Stimulated activated naive CD8-positive, alpha-beta T cell treated with anti-CD3 and anti-CD28 coated beads, Interleukin-15, amount 100 ng/mL, for 72 hours (primary cell): ENCODE data around the gene CNIH2.

ENCODE experiments used
- ATAC-seq: fragments of 150-1000 bp; cut with Tn5 transposase; 2 replicates; pipeline ENCODE4 v1.10.0; 2021; ENCODE audit warnings: mild to moderate bottlenecking, moderate library complexity
- DNase-seq, 2 donors: peaks; one replicate each; pipeline ENCODE4 v3.0.0; 2021 to 2022
- H3K27ac Mint-ChIP-seq, 2 donors: one replicate each; pipeline ENCODE4 v1.8.0; 2022; ENCODE audit warnings: mild to moderate bottlenecking in 2 of 2, mixed read lengths in 2 of 2, moderate library complexity in 2 of 2
- H3K27me3 Mint-ChIP-seq: one replicate; pipeline ENCODE4 v1.8.0; 2022; ENCODE audit warnings: mixed read lengths
- H3K4me1 Mint-ChIP-seq: one replicate; pipeline ENCODE4 v1.8.0; 2022; ENCODE audit warnings: mild to moderate bottlenecking, mixed read lengths
- H3K4me3 Mint-ChIP-seq, 2 donors: one replicate each; pipeline ENCODE4 v1.8.0; 2022; ENCODE audit warnings: mild to moderate bottlenecking in 2 of 2, mixed read lengths in 2 of 2, moderate library complexity in 1 of 2
- H3K9me3 Mint-ChIP-seq, 2 donors: one replicate each; pipeline ENCODE4 v1.8.0; 2022; ENCODE audit warnings: mixed read lengths in 2 of 2

Gene CNIH2

DNA sequence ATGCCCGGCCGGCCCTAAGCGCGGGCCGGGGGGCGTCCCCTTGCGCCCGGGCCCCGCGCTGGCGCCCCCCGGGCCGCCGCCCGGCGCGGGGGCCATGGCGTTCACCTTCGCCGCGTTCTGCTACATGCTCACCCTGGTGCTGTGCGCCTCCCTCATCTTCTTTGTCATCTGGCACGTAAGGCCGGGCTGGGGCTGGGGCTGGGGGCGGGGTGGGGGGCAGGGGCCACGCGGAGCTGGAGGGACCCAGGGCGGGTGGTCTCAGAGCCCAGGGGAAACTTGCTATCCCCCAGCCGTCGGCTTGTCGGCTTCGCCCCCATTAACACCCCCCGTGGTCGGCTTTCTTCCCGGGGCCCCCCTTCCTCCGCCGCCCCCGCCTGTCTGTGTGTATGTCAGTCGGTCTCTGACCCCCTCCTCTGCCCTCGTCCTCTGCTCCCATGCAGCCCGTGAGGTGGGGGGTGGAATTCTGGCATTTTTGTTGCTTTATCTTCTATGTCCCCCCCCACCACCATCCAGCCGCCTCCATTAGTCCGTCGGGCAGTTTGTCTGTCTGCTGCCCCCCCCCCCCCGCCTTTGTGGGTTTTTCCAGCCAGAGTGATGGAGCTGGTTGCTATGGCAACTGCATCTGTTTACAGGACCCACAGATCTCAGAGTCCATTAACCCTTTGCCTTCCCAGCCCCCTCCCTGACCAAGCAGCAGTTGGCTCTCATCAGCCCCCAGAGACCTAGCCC lies 552 bp downstream of the CNIH2 start:
- Mint-ChIP-seq H3K4me1 (peaks cover 49% of the 10 kb centered on the region), H3K27me3 (peaks cover 21% of the 10 kb centered on the region), H3K9me3 (no peaks in the 10 kb centered on the region), H3K4me3 (peak overlapping the region; percentile 74 to 78), H3K27ac (peak overlapping the region in 1 of 2 donors; percentile 13)
- no peak for DNase-seq
- peak; percentile 3 for ATAC-seq

DNA sequence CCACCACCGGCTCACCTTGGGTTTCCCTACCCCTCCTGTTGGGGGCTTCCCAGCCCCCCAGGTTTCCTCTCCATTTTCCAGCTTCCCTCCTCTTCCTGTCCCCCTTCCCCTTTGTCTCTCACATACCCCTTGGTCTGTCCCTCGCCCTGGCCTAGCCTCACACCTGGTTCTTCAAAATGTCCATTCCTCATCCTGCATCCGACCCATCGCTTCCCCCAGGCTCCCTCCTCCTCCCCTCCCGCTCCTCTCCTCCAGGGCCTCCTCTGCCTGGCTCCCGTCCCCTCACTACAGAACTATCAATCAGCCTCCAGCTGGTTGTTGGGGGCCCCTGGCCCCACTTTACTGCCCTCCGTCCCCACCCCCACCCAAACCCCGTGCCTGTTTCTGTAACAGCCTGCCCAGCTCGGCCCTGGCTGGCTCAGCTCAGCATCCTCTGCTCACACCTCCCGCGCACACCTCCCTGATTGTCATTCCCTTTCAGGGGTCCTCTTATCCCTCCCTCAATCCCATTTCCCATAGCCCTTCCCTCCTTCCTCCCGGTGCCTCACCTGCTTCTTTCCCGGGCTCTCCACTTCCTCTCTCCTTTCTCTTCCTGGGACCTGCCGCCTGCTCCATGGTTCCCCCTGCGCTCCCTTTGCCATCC lies 1.2 kb downstream of the CNIH2 start:
- ATAC-seq (no peak), DNase-seq (no peak)
- Mint-ChIP-seq H3K27ac (peak overlapping the region; percentile 5 to 49), H3K9me3 (no peaks in the 10 kb centered on the region), H3K4me1 (peaks cover 52% of the 10 kb centered on the region), H3K27me3 (peaks cover 21% of the 10 kb centered on the region), H3K4me3 (peak overlapping the region; percentile 74 to 78)

GRCh38 chr11:66280428-66280827 lies 2.5 kb downstream of the CNIH2 start:
- Mint-ChIP-seq H3K27ac (no peak overlapping the region), H3K4me1 (peaks cover 60% of the 10 kb centered on the region), H3K9me3 (no peaks in the 10 kb centered on the region), H3K27me3 (peaks cover 21% of the 10 kb centered on the region), H3K4me3 (no peak overlapping the region)
- DNase-seq (no peak), ATAC-seq (no peak)

- Mint-ChIP-seq H3K27me3 (peaks cover 21% of the 10 kb centered on the region), H3K4me3 (peak overlapping the region in 1 of 2 donors; percentile 2), H3K4me1 (peaks cover 66% of the 10 kb centered on the region), H3K27ac (no peak overlapping the region), H3K9me3 (no peaks in the 10 kb centered on the region)
- DNase-seq (no peak), ATAC-seq (no peak)
Observed at GRCh38 chr11:66281001-66281400, 3.0 kb downstream of the CNIH2 start.

DNA sequence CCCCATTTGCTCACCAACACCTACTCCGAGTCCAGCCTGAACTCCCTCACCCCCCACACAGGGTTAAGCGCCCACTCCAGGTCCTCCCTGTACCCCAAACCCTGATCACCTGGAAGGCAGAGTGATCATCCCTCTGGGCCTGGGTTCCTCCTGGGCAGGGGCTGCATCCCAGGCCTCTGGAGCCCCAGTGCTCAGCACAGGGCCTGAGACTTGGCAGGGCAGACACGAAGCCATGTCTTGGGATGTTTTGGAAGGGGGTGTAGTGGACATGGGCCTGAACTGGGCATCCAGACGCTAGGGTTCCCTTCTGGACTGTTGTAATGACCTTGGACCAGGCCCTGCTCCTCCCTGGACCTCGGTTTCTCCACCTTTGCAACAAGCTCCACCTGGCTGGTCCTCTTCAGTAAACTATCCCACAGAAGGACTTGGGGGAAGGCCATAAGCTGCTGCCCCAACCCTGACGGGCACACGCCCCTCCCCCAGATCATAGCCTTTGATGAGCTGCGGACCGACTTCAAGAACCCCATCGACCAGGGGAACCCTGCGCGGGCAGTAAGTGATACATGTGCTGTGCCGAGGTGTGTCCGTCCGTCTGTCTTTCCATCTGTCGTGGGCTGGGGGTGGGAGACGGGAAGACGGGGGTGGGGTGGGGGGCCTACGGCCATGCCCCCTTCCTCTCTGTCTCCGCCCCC lies 3.9 kb downstream of the CNIH2 start:
- peak overlapping the region in 1 of 2 donors; percentile 93 for H3K27ac Mint-ChIP-seq
- H3K9me3 Mint-ChIP-seq, result no peaks in the 10 kb centered on the region
- H3K4me3 Mint-ChIP-seq, result peak overlapping the region; percentile 17 to 57
- ATAC-seq (peak; percentile 29), DNase-seq (no peak)
- peaks cover 68% of the 10 kb centered on the region for H3K4me1 Mint-ChIP-seq
- peaks cover 21% of the 10 kb centered on the region for H3K27me3 Mint-ChIP-seq

DNA sequence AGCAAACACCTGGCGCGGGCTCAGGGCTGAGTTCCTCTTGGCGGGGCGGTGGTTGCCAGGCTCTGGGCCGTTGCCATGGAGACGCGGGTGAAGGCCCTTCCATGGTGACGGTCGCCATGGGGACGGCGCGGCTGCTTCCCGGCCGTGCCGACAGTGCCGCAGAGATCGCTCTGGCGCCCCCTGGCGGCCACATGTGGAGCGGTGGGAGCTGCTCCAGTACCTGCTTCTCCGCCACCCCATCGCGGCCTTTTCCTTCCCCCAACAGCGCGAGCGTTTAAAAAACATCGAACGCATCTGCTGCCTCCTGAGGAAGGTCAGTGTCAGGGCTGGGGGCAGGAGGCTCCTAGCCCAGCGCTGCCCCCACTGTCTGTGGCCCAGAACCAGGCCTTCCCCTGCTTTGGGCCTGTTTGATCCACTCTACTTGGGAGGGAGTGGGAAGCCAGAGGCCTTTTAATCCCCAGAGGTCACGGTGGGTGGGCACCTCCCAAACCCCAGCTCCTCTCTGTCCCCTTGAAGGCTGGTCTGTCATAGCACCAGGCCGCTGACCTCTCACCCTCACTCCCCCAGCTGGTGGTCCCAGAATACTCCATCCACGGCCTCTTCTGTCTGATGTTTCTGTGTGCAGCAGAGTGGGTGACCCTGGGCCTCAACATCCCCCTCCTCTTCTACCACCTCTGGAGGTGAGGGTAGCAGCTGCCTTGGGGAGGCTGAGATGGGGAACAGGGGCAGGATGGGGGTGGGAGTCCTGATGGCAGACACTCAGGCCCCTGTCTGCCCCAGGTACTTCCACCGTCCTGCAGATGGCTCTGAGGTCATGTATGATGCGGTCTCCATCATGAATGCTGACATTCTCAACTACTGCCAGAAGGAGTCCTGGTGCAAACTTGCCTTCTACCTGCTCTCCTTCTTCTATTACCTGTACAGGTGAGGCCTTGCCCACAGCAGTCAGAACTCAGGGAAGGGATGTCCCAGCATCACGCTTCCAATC lies 4.8 kb downstream of the CNIH2 start:
- Mint-ChIP-seq H3K9me3 (no peaks in the 10 kb centered on the region), H3K4me3 (peak overlapping the region in 1 of 2 donors; percentile 57), H3K4me1 (peaks cover 69% of the 10 kb centered on the region), H3K27ac (peak overlapping the region in 1 of 2 donors; percentile 93), H3K27me3 (peaks cover 21% of the 10 kb centered on the region)
- ATAC-seq (peak; percentile 90), DNase-seq (peak; percentile 98)

DNA sequence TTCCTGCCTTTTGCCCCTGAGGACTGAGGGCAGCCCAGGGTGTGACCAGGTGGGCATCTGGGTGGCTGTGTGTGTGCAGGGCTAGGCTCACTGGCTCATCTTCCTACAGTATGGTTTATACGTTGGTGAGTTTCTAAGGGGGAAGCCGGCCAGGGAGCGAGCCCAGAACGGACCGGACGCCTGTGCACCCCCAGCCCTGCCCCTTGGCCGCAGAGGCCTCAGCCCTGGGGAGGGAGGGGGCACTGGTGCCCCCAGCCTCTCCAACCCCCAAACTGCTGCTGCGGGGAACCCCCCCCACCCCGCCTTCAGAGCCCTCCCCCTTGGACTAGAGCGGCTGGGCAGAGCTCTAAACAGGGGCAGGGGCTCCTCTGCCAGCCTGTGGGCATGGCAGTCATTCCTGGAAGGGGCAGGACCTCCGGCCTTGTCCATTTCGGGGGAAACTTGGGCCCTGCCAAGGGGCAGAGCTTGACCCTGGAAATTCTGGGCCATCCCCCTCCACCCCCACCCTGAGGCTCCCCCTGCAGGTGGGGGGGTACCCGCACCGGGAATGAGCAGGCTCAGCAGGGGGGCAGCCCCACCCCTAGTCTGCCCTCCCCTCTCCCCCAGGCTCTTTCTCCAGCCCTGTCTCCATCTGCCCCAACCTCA lies 5.6 kb downstream of the CNIH2 start:
- Mint-ChIP-seq H3K4me3 (no peak overlapping the region), H3K27ac (peak overlapping the region in 1 of 2 donors; percentile 85), H3K4me1 (peaks cover 74% of the 10 kb centered on the region), H3K27me3 (peaks cover 21% of the 10 kb centered on the region), H3K9me3 (no peaks in the 10 kb centered on the region)
- DNase-seq, result no peak
- no peak for ATAC-seq

- Mint-ChIP-seq H3K4me3 (no peak overlapping the region), H3K27me3 (peaks cover 14% of the 10 kb centered on the region), H3K9me3 (no peaks in the 10 kb centered on the region), H3K27ac (peak overlapping the region in 1 of 2 donors; percentile 36), H3K4me1 (peaks cover 68% of the 10 kb centered on the region)
- DNase-seq, result no peak
- no peak for ATAC-seq
Observed at GRCh38 chr11:66284526-66285078, 6.6 kb downstream of the CNIH2 start.

DNA sequence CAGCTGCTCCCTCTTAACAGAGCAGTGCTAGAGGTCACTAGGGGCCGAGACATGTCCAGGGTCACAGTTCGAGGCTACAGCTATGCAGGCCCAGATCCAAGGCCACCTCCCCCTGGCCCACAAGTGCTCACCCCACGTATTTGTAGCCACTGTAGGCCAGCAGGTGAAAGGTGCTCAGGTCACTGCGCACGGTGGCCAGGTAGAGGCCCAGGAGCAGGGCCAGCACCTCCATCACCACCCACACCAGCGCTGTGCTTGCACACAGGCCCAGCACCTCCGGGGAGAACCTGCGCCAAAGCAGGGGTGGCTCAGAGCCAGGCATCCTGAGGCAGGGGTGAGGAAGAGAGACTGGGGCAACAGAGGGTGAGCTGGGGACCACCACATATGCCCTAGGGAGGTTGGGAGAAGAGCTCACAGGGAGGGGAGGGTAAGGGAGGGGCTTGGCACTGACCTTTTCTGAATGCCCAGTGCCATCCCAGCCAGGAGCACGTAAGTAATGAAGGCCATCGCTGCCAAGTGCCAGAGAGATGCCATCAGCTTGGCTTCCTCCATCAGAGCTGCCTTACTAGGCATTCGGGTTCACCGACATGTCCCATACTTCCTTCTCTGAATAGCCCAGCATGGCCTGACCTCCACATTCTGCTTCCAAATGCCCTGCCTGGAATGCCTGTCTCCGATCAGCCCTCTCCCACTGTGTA lies 7.4 kb downstream of the CNIH2 start:
- ATAC-seq, result no peak
- Mint-ChIP-seq H3K27ac (no peak overlapping the region), H3K27me3 (peaks cover 12% of the 10 kb centered on the region), H3K9me3 (no peaks in the 10 kb centered on the region), H3K4me1 (peaks cover 73% of the 10 kb centered on the region), H3K4me3 (no peak overlapping the region)
- no peak for DNase-seq

GRCh38 chr11:66286699-66287098 lies 8.7 kb downstream of the CNIH2 start:
- Mint-ChIP-seq H3K4me1 (peaks cover 74% of the 10 kb centered on the region), H3K9me3 (no peaks in the 10 kb centered on the region), H3K27ac (no peak overlapping the region), H3K4me3 (peak overlapping the region in 1 of 2 donors; percentile 37), H3K27me3 (peaks cover 14% of the 10 kb centered on the region)
- ATAC-seq (no peak), DNase-seq (no peak)

- ATAC-seq, result no peak
- DNase-seq, result no peak
- Mint-ChIP-seq H3K4me3 (peak overlapping the region; percentile 82 to 92), H3K9me3 (no peaks in the 10 kb centered on the region), H3K27me3 (peaks cover 16% of the 10 kb centered on the region), H3K27ac (peak overlapping the region; percentile 78 to 94), H3K4me1 (peaks cover 69% of the 10 kb centered on the region)
Observed at GRCh38 chr11:66287211-66287888, 9.4 kb downstream of the CNIH2 start.

GRCh38 chr11:66287889-66288670 lies 10.1 kb downstream of the CNIH2 start:
- Mint-ChIP-seq H3K4me3 (peak overlapping the region; percentile 82 to 92), H3K9me3 (no peaks in the 10 kb centered on the region), H3K27me3 (peaks cover 24% of the 10 kb centered on the region), H3K4me1 (peaks cover 69% of the 10 kb centered on the region), H3K27ac (peak overlapping the region; percentile 88)
- ATAC-seq, result no peak
- no peak for DNase-seq
